ENCODE measurements around the gene CSMD2. TPM values are rescaled to one million over a fixed set of nuclear protein-coding genes. Genes with fewer than 3 reads are reported as not detected.

CSMD2 gene
- total and polyA plus RNA-seq, 2 donors from 2014 or later = 0.47 TPM; not detected in 1

DNA sequence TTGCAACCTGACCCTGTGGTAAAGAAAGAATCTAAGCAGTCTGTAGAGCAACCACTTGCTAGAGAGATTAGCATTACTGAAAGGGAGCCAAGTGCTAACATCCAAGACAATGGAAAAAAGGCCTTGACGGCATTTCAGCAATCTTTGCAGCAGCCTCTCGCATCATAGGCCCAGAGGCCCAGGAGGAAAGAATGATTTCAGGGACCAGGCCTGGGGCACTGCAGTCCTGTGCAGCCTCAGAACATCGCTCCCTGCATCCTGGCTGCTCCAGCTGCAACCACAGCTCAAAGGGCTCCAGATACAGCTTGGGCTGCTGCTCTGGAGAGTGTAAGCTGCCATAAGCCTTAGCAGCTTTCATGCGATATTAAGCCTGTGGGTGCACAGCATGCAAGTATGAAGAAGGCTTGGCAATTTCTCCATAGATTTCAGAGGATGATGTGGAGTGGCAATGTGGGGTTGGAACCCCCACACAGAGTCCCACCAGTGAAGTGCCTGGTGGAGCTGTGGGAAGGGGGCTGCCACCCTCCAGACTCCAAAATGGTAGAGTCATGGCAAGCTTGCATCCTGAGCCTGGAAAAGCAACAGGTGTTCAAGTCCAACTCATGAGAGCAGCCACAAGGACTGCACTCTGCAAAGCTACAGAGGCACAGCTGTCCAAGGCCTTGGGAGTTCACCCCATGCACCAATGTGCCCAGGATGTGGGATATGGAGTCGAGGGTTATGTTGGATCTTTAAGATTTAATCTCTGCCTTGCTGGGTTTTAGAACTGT lies 411.8 kb downstream of the CSMD2 start:
- H3K4me3 ChIP-seq (ENCODE audit: low read length in 3 of 3) = no peak overlapping the region
- H3K9me3 ChIP-seq (ENCODE audit: control insufficient read depth in 2 of 3, insufficient read depth in 1 of 3, low read length in 3 of 3) = peaks cover 0 to 7% (median 0%) of the 10 kb centered on the region in 3 donors
- no peak for DNase-seq
- no peaks in the 10 kb centered on the region for H3K36me3 ChIP-seq (ENCODE audit: control insufficient read depth in 2 of 3, insufficient read depth in 3 of 3, low read length in 3 of 3)
- no peaks in the 10 kb centered on the region for H3K27me3 ChIP-seq (ENCODE audit: control insufficient read depth, insufficient read depth, low read length)
- TF ChIP-seq, protein P1, sequence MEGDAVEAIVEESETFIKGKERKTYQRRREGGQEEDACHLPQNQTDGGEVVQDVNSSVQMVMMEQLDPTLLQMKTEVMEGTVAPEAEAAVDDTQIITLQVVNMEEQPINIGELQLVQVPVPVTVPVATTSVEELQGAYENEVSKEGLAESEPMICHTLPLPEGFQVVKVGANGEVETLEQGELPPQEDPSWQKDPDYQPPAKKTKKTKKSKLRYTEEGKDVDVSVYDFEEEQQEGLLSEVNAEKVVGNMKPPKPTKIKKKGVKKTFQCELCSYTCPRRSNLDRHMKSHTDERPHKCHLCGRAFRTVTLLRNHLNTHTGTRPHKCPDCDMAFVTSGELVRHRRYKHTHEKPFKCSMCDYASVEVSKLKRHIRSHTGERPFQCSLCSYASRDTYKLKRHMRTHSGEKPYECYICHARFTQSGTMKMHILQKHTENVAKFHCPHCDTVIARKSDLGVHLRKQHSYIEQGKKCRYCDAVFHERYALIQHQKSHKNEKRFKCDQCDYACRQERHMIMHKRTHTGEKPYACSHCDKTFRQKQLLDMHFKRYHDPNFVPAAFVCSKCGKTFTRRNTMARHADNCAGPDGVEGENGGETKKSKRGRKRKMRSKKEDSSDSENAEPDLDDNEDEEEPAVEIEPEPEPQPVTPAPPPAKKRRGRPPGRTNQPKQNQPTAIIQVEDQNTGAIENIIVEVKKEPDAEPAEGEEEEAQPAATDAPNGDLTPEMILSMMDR (IDR thresholded peaks at IDR 0.05; ENCODE audit: borderline replicate concordance, extremely low read depth, insufficient read depth) = no peak
- H3K9ac ChIP-seq (ENCODE audit: low read length in 3 of 3) = no peak overlapping the region
- no peak overlapping the region for H3K27ac ChIP-seq (ENCODE audit: low read depth in 2 of 2, low read length in 2 of 2)
- H3K4me1 ChIP-seq (ENCODE audit: control insufficient read depth in 2 of 3, insufficient read depth in 2 of 3, low read depth in 1 of 3, low read length in 3 of 3) = no peaks in the 10 kb centered on the region
- intact Hi-C loops (cut with DNase I) = no loop called here
- FAIRE-seq = no peak

DNA sequence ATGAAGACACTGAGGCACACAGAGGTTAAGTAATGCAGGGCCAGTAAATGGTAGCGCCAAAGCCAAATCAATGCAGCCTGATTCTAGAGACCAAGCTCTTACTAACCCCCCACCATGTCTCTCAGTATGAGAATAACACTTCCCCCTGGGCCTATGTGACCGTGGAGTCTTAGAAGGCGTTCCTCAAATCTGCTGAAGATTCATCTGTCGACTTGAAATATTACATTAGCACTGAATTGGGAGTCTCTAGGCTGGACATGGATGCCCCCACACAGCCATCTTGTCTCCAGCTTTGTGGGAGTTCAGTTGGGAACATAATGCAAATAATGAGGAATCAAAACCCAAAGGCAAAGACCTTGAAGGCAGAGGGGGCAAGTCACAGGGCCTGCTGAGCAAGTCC lies 419.1 kb downstream of the CSMD2 start:
- DNase-seq = no peak
- no peak overlapping the region for H3K4me3 ChIP-seq (ENCODE audit: low read length in 3 of 3)
- no peaks in the 10 kb centered on the region for H3K9me3 ChIP-seq (ENCODE audit: control insufficient read depth in 2 of 3, insufficient read depth in 1 of 3, low read length in 3 of 3)
- H3K36me3 ChIP-seq (ENCODE audit: control insufficient read depth in 2 of 3, insufficient read depth in 3 of 3, low read length in 3 of 3) = no peaks in the 10 kb centered on the region
- no peak overlapping the region for H3K27ac ChIP-seq (ENCODE audit: low read depth in 2 of 2, low read length in 2 of 2)
- TF ChIP-seq, protein P1 (IDR thresholded peaks at IDR 0.05; ENCODE audit: borderline replicate concordance, extremely low read depth, insufficient read depth) = no peak
- H3K4me1 ChIP-seq (ENCODE audit: control insufficient read depth in 2 of 3, insufficient read depth in 2 of 3, low read depth in 1 of 3, low read length in 3 of 3) = no peaks in the 10 kb centered on the region
- H3K27me3 ChIP-seq (ENCODE audit: control insufficient read depth, insufficient read depth, low read length) = no peaks in the 10 kb centered on the region
- H3K9ac ChIP-seq (ENCODE audit: low read length in 3 of 3) = no peak overlapping the region
- no peak for FAIRE-seq
- intact Hi-C loops (cut with DNase I) = no loop called here

DNA sequence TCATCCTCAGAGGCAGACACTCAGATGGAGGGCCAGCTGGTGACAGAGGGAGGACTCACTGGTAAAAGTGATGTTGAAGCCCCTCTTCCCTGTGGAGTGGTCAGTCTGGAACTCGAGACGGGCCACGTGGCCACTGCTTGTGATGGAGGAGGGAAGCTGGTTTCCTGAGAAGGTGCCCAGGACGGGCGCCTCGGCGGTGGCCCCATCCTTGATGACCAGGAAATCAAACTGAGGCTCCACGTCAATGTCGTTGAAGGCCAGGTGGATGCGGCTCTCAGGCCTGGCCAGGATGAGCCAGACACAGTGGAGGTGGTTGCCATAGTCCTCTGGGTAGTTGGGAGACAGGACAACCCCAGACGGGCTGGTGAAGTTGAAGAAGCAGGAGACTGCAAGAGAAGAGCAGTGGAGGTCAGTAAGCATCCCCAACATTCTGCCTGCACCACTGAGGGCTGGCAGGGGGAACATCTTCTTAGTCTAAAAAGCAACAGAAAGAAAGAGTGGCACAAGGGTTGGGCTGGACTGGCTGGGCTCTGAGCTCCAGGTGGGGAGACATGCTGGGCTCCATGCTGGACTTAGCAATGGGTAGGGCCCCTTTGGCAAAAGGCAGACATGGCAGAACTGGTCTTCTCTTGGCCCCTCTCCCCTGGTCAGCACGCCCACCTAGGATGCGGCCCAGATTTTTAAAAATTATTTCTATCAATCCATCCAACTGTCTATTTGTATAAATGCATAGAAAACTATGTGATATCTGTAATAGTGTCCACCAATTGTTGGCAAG lies 421.6 kb downstream of the CSMD2 start:
- Histone ChIP-seq H3K4me3 (ENCODE audit: low read length in 3 of 3) (no peak overlapping the region), H3K9ac (ENCODE audit: low read length in 3 of 3) (no peak overlapping the region), H3K27me3 (ENCODE audit: control insufficient read depth, insufficient read depth, low read length) (no peaks in the 10 kb centered on the region), H3K27ac (ENCODE audit: low read depth in 2 of 2, low read length in 2 of 2) (no peak overlapping the region), H3K4me1 (ENCODE audit: control insufficient read depth in 2 of 3, insufficient read depth in 2 of 3, low read depth in 1 of 3, low read length in 3 of 3) (no peaks in the 10 kb centered on the region), H3K9me3 (ENCODE audit: control insufficient read depth in 2 of 3, insufficient read depth in 1 of 3, low read length in 3 of 3) (no peaks in the 10 kb centered on the region), H3K36me3 (ENCODE audit: control insufficient read depth in 2 of 3, insufficient read depth in 3 of 3, low read length in 3 of 3) (no peaks in the 10 kb centered on the region)
- intact Hi-C loops (cut with DNase I) = no loop called here
- DNase-seq (no peak), FAIRE-seq (no peak)
- TF ChIP-seq, protein P1 (IDR thresholded peaks at IDR 0.05; ENCODE audit: borderline replicate concordance, extremely low read depth, insufficient read depth) = no peak

All from kidney (tissue), 14 donors.